Muscle of leg (tissue), 11 donors: ENCODE data around the gene RNF183. TPM values are rescaled to one million over a fixed set of nuclear protein-coding genes. Genes with fewer than 3 reads are reported as not detected.
A peak's percentile ranks its signal among the peaks of the same experiment; 100 is the strongest.

Experiments
- DNase-seq: peaks from one replicate; pipeline ENCODE4 v3.0.0; 2013
- H3K27ac ChIP-seq: one replicate; pipeline ENCODE4 v1.5.1; 2013; ENCODE audit warnings: mild to moderate bottlenecking, low read length, control low read depth
- H3K27me3 ChIP-seq: one replicate; pipeline ENCODE4 v1.6.1; 2013; ENCODE audit warnings: low read length; ENCODE audit not compliant: control insufficient read depth, insufficient read depth
- H3K36me3 ChIP-seq: one replicate; pipeline ENCODE4 v1.6.1; 2013; ENCODE audit warnings: low read length; ENCODE audit not compliant: control insufficient read depth, insufficient read depth
- H3K4me1 ChIP-seq: one replicate; pipeline ENCODE4 v1.6.1; 2013; ENCODE audit warnings: low read length; ENCODE audit not compliant: control insufficient read depth, insufficient read depth
- H3K4me3 ChIP-seq: one replicate; pipeline ENCODE4 v1.5.1; 2013; ENCODE audit warnings: low read length, control low read depth
- H3K9me3 ChIP-seq: replicated peaks from 2 replicates; pipeline ENCODE4 v1.6.1; 2013; ENCODE audit warnings: low read depth, low read length; ENCODE audit not compliant: control insufficient read depth
- WGBS: methylation state at CpG from one replicate; pipeline ENCODE4 v1.1.5; 2013; ENCODE audit warnings: missing lambda C conversion rate; ENCODE audit not compliant: insufficient coverage; 5-methylcytosine and 5-hydroxymethylcytosine counted together
- polyA plus RNA-seq, 8 donors: library from polyadenylated mRNA; unstranded; fragments of 120-200 nt; gene quantifications; one replicate each; pipeline versions ENCODE4 v1.2.1 to v1.2.3, GENCODE V29; 2013; ENCODE audit warnings: inconsistent platforms in 1 of 8, low replicate concordance in 1 of 8; ENCODE audit not compliant: insufficient read length in 8 of 8, insufficient read depth in 1 of 8
- total RNA-seq: library from RNA; stranded (reverse); fragments of 120-200 nt; gene quantifications from one replicate; pipeline ENCODE4 v1.2.4, GENCODE V29; 2013

The RNF183 gene
- total and polyA plus RNA-seq, 9 donors: 0.04 to 0.35 (median 0.11) TPM; not detected in 4

- Histone ChIP-seq H3K4me1 (peaks cover 7% of the 10 kb centered on the region), H3K9me3 (no peaks in the 10 kb centered on the region), H3K27me3 (no peaks in the 10 kb centered on the region), H3K36me3 (peaks cover 38% of the 10 kb centered on the region), H3K27ac (peak within 1 kb of the TSS; percentile 96), H3K4me3 (peak within 1 kb of the TSS; percentile 95)
- peak; percentile 99 for DNase-seq
- WGBS: under 1% methylated on average over 49 of the region's 63 CpGs
Observed at GRCh38 chr9:113275157-113276131, 27.7 kb downstream of the RNF183 start, which contains the start of the genes CDC26 and PRPF4. CDC26 (minus strand) TSS chr9:113275572; CDS start chr9:113272507, 3,065 bp downstream. PRPF4 (plus strand) TSS chr9:113275658; CDS start chr9:113275744, 86 bp downstream.

DNA sequence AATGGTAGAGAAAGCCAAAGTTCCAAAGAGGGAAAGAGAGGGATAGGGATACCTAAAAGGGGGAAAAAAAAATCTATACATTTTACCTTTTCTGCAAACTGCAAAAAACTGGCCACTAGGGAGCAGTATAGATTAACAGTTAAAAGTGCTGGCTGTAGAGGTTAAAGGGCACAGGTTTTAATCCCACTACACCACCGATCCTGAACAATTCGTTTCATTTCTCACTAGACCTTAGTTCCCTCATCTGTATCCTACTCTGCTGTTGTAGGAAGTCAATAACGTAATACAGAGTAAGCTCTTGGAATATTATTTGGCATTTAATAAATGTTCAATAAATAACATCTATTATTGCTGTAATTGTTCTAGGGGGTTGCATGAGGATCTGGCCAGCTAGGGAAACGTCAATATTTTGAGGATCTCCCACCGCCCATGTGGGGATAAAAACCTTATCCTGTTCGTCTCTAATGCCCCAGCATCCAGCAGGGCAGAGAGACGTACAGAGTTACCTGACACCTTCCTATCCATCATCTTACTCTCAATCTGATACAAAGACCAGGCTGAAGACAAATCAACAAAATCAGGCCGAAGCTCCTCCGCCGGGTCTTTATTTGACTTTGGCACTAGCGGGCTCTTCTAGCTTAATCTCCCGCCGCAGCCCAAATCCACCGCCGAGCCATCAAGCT is 28.6 kb downstream of the RNF183 start:
- Histone ChIP-seq H3K4me3 (peak overlapping the region; percentile 95), H3K36me3 (peaks cover 38% of the 10 kb centered on the region)
- peak; percentile 79 for DNase-seq

GRCh38 chr9:113269871-113270270 is 33.3 kb downstream of the RNF183 start:
- H3K9me3 ChIP-seq: no peaks in the 10 kb centered on the region
- no peak overlapping the region for H3K27ac ChIP-seq
- H3K4me1 ChIP-seq: peaks cover 3% of the 10 kb centered on the region
- WGBS: no CpG with 5 or more reads among the region's 2 CpGs
- peaks cover 38% of the 10 kb centered on the region for H3K36me3 ChIP-seq
- H3K4me3 ChIP-seq: no peak overlapping the region
- H3K27me3 ChIP-seq: no peaks in the 10 kb centered on the region
- no peak for DNase-seq

More for the DNA sequence above, 28.6 kb downstream of the RNF183 start:
- Histone ChIP-seq H3K9me3 (no peaks in the 10 kb centered on the region), H3K27me3 (no peaks in the 10 kb centered on the region), H3K27ac (peak overlapping the region; percentile 96), H3K4me1 (peaks cover 7% of the 10 kb centered on the region)
- WGBS: 2% methylated on average over 10 of the region's 15 CpGs

- peaks cover 38% of the 10 kb centered on the region for H3K36me3 ChIP-seq
- WGBS: no CpG with 5 or more reads among the region's 2 CpGs
- no peak overlapping the region for H3K4me3 ChIP-seq
- DNase-seq: no peak
- H3K4me1 ChIP-seq: no peaks in the 10 kb centered on the region
- no peak overlapping the region for H3K27ac ChIP-seq
- no peaks in the 10 kb centered on the region for H3K27me3 ChIP-seq
- no peaks in the 10 kb centered on the region for H3K9me3 ChIP-seq
Observed at GRCh38 chr9:113269355-113269754, 33.8 kb downstream of the RNF183 start.

- Histone ChIP-seq H3K27me3 (no peaks in the 10 kb centered on the region), H3K27ac (no peak overlapping the region), H3K36me3 (peaks cover 38% of the 10 kb centered on the region), H3K4me1 (no peaks in the 10 kb centered on the region), H3K4me3 (no peak overlapping the region), H3K9me3 (no peaks in the 10 kb centered on the region)
- 100% methylated on average over 4 of the region's 4 CpGs for WGBS
- DNase-seq: no peak
Observed at GRCh38 chr9:113267911-113268566, 35.1 kb downstream of the RNF183 start.

DNA sequence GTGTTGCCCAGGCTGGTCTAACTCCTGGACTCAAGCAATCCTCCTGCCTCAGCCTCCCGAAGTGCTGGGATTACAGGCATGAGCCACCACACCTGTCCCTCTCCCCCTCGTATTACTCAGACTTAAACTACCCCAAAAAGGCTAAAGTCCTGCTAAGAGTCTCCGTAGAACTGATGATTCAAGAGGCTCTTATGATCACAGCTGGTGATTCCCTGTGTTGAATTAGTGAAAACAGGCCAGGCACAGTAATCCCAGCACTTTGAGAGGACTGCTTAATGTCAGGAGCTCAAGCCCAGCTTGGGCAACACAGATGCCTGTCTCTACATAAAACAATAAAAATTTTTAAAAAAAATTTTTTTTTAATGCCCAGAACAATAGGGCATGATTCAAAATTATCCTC is 37.0 kb downstream of the RNF183 start:
- Histone ChIP-seq H3K9me3 (no peaks in the 10 kb centered on the region), H3K4me3 (no peak overlapping the region), H3K4me1 (no peaks in the 10 kb centered on the region), H3K36me3 (peaks cover 32% of the 10 kb centered on the region), H3K27ac (no peak overlapping the region), H3K27me3 (no peaks in the 10 kb centered on the region)
- no peak for DNase-seq
- 100% methylated on average over 1 of the region's 3 CpGs for WGBS

DNA sequence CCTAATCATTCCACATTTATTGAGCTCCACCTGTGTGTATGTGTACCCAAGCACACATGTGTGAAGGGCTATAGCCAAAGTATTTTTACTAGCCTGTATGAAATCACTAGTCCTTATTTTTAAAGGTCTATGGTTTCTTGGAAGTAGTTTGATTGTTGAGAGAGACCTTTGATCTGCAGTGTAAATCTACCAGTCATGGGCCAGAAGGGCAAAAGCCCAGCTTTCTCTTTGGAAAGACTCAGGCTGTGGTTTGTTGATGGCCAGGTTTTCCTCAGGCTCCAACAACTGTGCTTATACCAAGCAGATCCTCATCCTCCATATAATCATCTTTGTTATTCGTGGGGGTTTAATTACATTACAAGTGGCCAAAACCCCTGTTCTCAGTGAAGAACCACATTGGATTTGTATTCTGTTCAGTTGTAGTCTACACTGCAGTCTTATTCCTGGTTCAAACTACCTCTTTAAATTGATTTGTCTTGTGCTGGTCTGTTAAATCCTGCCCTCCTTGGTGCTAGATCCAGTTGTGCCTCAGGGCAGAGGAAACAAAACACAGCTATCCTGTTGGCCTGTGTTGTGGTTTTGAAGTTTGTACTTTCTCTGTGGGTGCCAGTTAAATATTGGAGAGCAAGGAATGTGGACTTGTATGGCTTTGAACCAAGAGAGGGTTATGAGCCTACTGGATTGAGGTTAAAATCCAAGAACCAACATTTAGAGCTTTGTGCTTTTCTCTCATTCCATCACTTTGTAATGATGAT is 41.1 kb downstream of the RNF183 start:
- H3K27me3 ChIP-seq: no peaks in the 10 kb centered on the region
- no peaks in the 10 kb centered on the region for H3K4me1 ChIP-seq
- peaks cover 36% of the 10 kb centered on the region for H3K36me3 ChIP-seq
- no peak for DNase-seq
- no CpG with 5 or more reads among the region's 1 CpG for WGBS
- H3K27ac ChIP-seq: no peak overlapping the region
- H3K9me3 ChIP-seq: no peaks in the 10 kb centered on the region
- H3K4me3 ChIP-seq: no peak overlapping the region

DNA sequence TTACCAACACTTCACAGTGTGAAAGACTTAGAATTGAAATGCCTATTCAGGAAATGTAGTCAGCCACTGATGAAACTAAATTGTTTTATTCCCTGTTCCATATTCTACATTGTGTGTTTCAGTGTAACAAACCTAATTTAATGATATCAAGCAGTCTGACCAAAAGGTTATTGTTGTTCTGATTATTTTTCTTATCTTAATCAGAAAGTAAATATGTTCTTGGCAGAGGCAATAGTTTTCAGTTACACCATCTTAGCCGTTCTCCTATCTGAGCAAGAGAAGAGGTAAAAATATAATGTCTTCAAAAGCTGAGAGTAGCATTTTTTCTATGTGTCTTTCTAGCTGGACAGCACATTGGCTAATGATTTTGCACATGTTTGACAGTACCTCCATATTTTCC is 44.9 kb downstream of the RNF183 start:
- Histone ChIP-seq H3K4me3 (no peak overlapping the region), H3K4me1 (no peaks in the 10 kb centered on the region), H3K36me3 (peaks cover 32% of the 10 kb centered on the region), H3K27ac (no peak overlapping the region), H3K27me3 (no peaks in the 10 kb centered on the region), H3K9me3 (no peaks in the 10 kb centered on the region)
- DNase-seq: no peak
- WGBS: no CpG with 5 or more reads among the region's 1 CpG

DNA sequence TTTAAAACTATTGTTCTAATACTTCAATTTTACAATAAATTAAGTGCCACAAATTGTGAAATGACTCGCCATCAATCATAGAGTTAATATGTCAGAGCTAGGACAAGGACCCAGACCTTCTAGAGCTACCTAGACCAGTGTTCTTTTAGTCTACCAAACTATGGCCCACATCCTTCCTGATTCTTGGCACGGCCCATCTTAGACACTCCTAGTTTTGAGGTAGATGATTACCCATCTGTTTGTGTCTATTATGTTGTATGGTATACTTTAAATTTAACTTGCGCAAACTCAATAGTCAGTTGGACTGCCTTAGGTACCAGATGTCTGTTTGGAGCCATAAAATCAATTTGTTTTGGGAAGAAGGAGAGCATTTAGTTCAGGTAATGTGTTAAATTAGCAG is 45.3 kb downstream of the RNF183 start:
- H3K27me3 ChIP-seq: no peaks in the 10 kb centered on the region
- WGBS: no CpG with 5 or more reads among the region's 3 CpGs
- H3K36me3 ChIP-seq: peaks cover 31% of the 10 kb centered on the region
- no peaks in the 10 kb centered on the region for H3K4me1 ChIP-seq
- H3K9me3 ChIP-seq: no peaks in the 10 kb centered on the region
- H3K27ac ChIP-seq: no peak overlapping the region
- no peak overlapping the region for H3K4me3 ChIP-seq
- DNase-seq: no peak
